Amygdala (tissue), 56 donors: Measurements from ENCODE around the gene ATP6V1A.
"Not testable (repeated sequence)": the region's sequence is repeated elsewhere in the genome, so short reads cannot be mapped to it uniquely, and the experiment has no call there.

Experiments used
- DNase-seq, 56 donors: peaks; one replicate each; lab custom pipeline; 2025; lab: John Stamatoyannopoulos, UW

Gene ATP6V1A

GRCh38 chr3:113812854-113813253 lies 66.0 kb downstream of the ATP6V1A start:
- no peak for DNase-seq

GRCh38 chr3:113819866-113820265 lies 73.0 kb downstream of the ATP6V1A start:
- no peak for DNase-seq

- no peak for DNase-seq
These were observed 78.3 kb downstream of the ATP6V1A start for GRCh38 chr3:113825090-113825489.

GRCh38 chr3:113828600-113828999 lies 81.8 kb downstream of the ATP6V1A start:
- no peak for DNase-seq

- no peak for DNase-seq
These were observed 82.9 kb downstream of the ATP6V1A start for GRCh38 chr3:113829576-113830354.

GRCh38 chr3:113831103-113831355 lies 84.2 kb downstream of the ATP6V1A start:
- no peak for DNase-seq

- no peak for DNase-seq
These were observed 85.8 kb downstream of the ATP6V1A start for GRCh38 chr3:113832477-113833164.

GRCh38 chr3:113834983-113835382 lies 88.1 kb downstream of the ATP6V1A start:
- no peak for DNase-seq

GRCh38 chr3:113838631-113839209 lies 91.9 kb downstream of the ATP6V1A start, which contains the start of gene GRAMD1C:
Gene GRAMD1C (plus strand): TSS chr3:113838788. CDS start chr3:113838910, 122 bp downstream.
- peak in 54 of 56 donors; percentile 16 to 88 (median 59) for DNase-seq

GRCh38 chr3:113839551-113839950 lies 92.7 kb downstream of the ATP6V1A start:
- DNase-seq, result no peak

- no peak for DNase-seq
These were observed 97.9 kb downstream of the ATP6V1A start for GRCh38 chr3:113844622-113845222.

GRCh38 chr3:113847247-113847646 lies 100.4 kb downstream of the ATP6V1A start:
- no peak for DNase-seq

GRCh38 chr3:113847664-113848461 lies 101.0 kb downstream of the ATP6V1A start:
- DNase-seq, result no peak

- DNase-seq, result not testable (repeated sequence)
These were observed 102.2 kb downstream of the ATP6V1A start for GRCh38 chr3:113849071-113849470.

- DNase-seq, result not testable (repeated sequence)
These were observed 103.0 kb downstream of the ATP6V1A start for GRCh38 chr3:113849841-113850240.

- DNase-seq, result not testable (repeated sequence)
These were observed 103.6 kb downstream of the ATP6V1A start for GRCh38 chr3:113850391-113850790.

- DNase-seq, result no peak
These were observed 105.7 kb downstream of the ATP6V1A start for GRCh38 chr3:113852506-113852905.
